Measurements from ENCODE around the gene HHIP.

- TF ChIP-seq CTCF (IDR thresholded peaks at IDR 0.05; ENCODE audit: low read depth, low read length, poor library complexity, severe bottlenecking) (no peak), EZH2phosphoT487 (IDR thresholded peaks at IDR 0.05; ENCODE audit: borderline replicate concordance, low read length) (no peak)
Observed at GRCh38 chr4:144647590-144647989, 1.6 kb downstream of the HHIP start.

All from DOHH2 (cell line).